LNCAP (cell line): Measurements from ENCODE around the gene CRB3.

ENCODE experiments used
- CTCF ChIP-seq: fragments of 450-650 bp; IDR thresholded peaks from 2 replicates; pipeline ENCODE4 v1.5.1; 2017; ENCODE audit warnings: mild to moderate bottlenecking

Gene CRB3

GRCh38 chr19:6495947-6496346, 31.9 kb downstream of the CRB3 start:
- TF ChIP-seq CTCF = no peak

- no peak for TF ChIP-seq CTCF
Measured at GRCh38 chr19:6498294-6499036, 34.4 kb downstream of the CRB3 start.

GRCh38 chr19:6499052-6499790, 35.1 kb downstream of the CRB3 start:
- TF ChIP-seq CTCF = no peak

GRCh38 chr19:6500837-6501739, 37.0 kb downstream of the CRB3 start:
- no peak for TF ChIP-seq CTCF

GRCh38 chr19:6501740-6502648, 37.9 kb downstream of the CRB3 start, which contains the start of gene TUBB4A:
TUBB4A (minus strand) TSS chr19:6502309; CDS start chr19:6502212, 97 bp downstream.
- no peak for TF ChIP-seq CTCF

GRCh38 chr19:6503407-6504201, 39.5 kb downstream of the CRB3 start:
- TF ChIP-seq CTCF = no peak
